DOHH2 (cell line): ENCODE data around the gene DDX1.

Experiments used
- H3F3A ChIP-seq: fragments of 200-600 bp; sonication (generic), shearing (Covaris generic); 2 replicates; pipeline ENCODE4 v1.6.0; 2016; ENCODE audit warnings: antibody characterized with exemption, mild to moderate bottlenecking; ENCODE audit not compliant: control insufficient read depth, insufficient read depth
- H3K27ac ChIP-seq: fragments of 200-600 bp; sonication (generic); 2 replicates; pipeline ENCODE4 v1.5.1; 2014; ENCODE audit warnings: low read depth, mild to moderate bottlenecking, low read length, moderate library complexity
- H3K27me3 ChIP-seq: fragments of 200-600 bp; sonication (generic); 2 replicates; pipeline ENCODE4 v1.6.1; 2014; ENCODE audit warnings: mild to moderate bottlenecking, low read length, mixed read lengths; ENCODE audit not compliant: control insufficient read depth
- H3K36me3 ChIP-seq: fragments of 200-600 bp; sonication (generic); 2 replicates; pipeline ENCODE4 v1.6.1; 2014; ENCODE audit warnings: mild to moderate bottlenecking, low read length, moderate library complexity, mixed read lengths; ENCODE audit not compliant: control insufficient read depth
- H3K4me1 ChIP-seq: fragments of 200-600 bp; sonication (generic); 2 replicates; pipeline ENCODE4 v1.6.1; 2014; ENCODE audit warnings: mild to moderate bottlenecking, low read length, mixed read lengths; ENCODE audit not compliant: control insufficient read depth
- H3K4me2 ChIP-seq: fragments of 200-600 bp; sonication (generic); 2 replicates; pipeline ENCODE4 v1.6.0; 2014; ENCODE audit warnings: mild to moderate bottlenecking, low read length, moderate library complexity
- H3K4me3 ChIP-seq: fragments of 200-600 bp; sonication (generic); 2 replicates; pipeline ENCODE4 v1.5.1; 2014; ENCODE audit warnings: mild to moderate bottlenecking, low read length, mixed read lengths
- H3K79me2 ChIP-seq: fragments of 200-600 bp; sonication (generic); 2 replicates; pipeline ENCODE4 v1.6.1; 2014; ENCODE audit warnings: mild to moderate bottlenecking, low read length, mixed read lengths; ENCODE audit not compliant: control insufficient read depth
- H3K9me2 ChIP-seq: fragments of 200-600 bp; sonication (generic); replicated peaks from 2 replicates; pipeline ENCODE4 v1.6.1; 2014; ENCODE audit warnings: mild to moderate bottlenecking, low read length, mixed read lengths; ENCODE audit not compliant: control insufficient read depth
- H3K9me3 ChIP-seq: fragments of 200-600 bp; sonication (generic); 2 replicates; pipeline ENCODE4 v1.6.1; 2014; ENCODE audit warnings: antibody characterized with exemption, low read length, mixed read lengths; ENCODE audit not compliant: control insufficient read depth, insufficient read depth
- H4K20me1 ChIP-seq: fragments of 200-600 bp; sonication (generic); 2 replicates; pipeline ENCODE4 v1.6.0; 2014; ENCODE audit warnings: low read depth, mild to moderate bottlenecking, antibody characterized with exemption, low read length, moderate library complexity; ENCODE audit not compliant: control insufficient read depth, insufficient read depth
- EZH2phosphoT487 ChIP-seq: fragments of 200-600 bp; sonication (generic); IDR thresholded peaks from 2 replicates; pipeline ENCODE4 v1.6.1; 2017; ENCODE audit warnings: borderline replicate concordance, mild to moderate bottlenecking, antibody characterized with exemption, low read length, moderate library complexity, mixed read lengths
- TF ChIP-seq, protein P1 (sequence below): fragments of 200-600 bp; sonication (generic); IDR thresholded peaks from one replicate; pipeline ENCODE4 v1.5.1; 2014; ENCODE audit warnings: antibody characterized with exemption, mild to moderate bottlenecking, low read depth, low read length; ENCODE audit not compliant: poor library complexity, severe bottlenecking

DDX1 gene

DNA sequence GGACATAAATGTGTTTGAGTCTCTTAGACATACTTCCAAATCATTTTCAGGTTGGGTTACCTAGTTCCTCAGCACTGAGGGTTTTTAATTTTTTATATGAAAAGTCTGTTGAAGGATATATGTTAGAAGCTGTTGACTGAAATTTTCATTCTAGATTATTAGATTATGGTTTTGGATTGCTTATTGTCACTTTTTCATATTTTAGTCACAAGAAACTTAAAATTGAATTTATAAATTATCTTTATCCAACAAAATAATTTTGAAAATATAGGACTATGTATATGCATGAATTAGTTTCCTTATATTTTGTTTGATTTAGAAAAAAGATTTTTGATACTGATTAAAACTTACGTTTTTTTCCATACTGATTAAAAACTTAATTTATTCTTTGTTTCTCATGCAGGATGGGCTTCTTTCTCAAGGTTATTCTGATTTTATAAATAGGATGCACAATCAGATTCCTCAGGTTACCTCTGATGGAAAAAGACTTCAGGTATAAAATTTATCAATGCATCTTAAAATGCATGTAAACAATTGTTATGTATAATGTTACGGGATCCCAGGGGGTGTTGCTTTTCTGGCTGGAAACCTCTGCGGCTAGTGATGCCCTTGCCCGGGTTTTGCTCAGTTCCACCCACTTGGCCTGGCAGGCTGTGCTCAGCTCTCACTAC, 26.2 kb downstream of the DDX1 start:
- no peaks in the 10 kb centered on the region for H3K9me2 ChIP-seq

DNA sequence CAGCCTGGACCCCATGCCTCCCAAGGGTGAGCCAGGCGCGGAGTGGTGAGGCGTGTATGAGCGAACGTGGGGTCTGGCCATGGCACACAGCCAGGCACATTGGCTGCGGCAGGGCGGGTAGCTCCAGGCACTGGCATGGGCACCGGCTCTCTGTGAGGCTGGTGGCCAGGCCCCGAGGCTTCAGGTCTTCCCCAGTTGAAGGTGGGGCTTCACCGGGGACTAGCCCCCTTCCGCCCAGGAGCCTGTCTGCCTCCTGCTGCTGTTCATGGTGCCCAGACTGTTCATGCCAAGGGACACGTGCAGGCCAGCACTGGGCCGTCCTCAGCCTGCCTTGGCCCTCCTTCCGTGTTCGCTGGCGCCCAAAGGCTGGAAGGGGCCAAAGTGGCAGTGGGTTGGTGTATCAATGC, 26.8 kb downstream of the DDX1 start:
- no peaks in the 10 kb centered on the region for H3K79me2 ChIP-seq
- no peak overlapping the region for H3K4me3 ChIP-seq
- peaks cover 87% of the 10 kb centered on the region for H3K36me3 ChIP-seq

More for the DNA sequence above, 26.2 kb downstream of the DDX1 start:
- TF ChIP-seq, protein P1, sequence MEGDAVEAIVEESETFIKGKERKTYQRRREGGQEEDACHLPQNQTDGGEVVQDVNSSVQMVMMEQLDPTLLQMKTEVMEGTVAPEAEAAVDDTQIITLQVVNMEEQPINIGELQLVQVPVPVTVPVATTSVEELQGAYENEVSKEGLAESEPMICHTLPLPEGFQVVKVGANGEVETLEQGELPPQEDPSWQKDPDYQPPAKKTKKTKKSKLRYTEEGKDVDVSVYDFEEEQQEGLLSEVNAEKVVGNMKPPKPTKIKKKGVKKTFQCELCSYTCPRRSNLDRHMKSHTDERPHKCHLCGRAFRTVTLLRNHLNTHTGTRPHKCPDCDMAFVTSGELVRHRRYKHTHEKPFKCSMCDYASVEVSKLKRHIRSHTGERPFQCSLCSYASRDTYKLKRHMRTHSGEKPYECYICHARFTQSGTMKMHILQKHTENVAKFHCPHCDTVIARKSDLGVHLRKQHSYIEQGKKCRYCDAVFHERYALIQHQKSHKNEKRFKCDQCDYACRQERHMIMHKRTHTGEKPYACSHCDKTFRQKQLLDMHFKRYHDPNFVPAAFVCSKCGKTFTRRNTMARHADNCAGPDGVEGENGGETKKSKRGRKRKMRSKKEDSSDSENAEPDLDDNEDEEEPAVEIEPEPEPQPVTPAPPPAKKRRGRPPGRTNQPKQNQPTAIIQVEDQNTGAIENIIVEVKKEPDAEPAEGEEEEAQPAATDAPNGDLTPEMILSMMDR, result no peak
- TF ChIP-seq EZH2phosphoT487, result no peak
- H3K79me2 ChIP-seq, result no peaks in the 10 kb centered on the region
- no peaks in the 10 kb centered on the region for H4K20me1 ChIP-seq
- H3K27ac ChIP-seq, result no peak overlapping the region
- H3K4me1 ChIP-seq, result no peaks in the 10 kb centered on the region
- H3F3A ChIP-seq, result peaks cover 4% of the 10 kb centered on the region; the same call in 1 of the 2 replicates
- no peaks in the 10 kb centered on the region for H3K27me3 ChIP-seq
- no peak overlapping the region for H3K4me2 ChIP-seq
- no peak overlapping the region for H3K4me3 ChIP-seq
- peaks cover 85% of the 10 kb centered on the region for H3K36me3 ChIP-seq
- H3K9me3 ChIP-seq, result no peaks in the 10 kb centered on the region

DNA sequence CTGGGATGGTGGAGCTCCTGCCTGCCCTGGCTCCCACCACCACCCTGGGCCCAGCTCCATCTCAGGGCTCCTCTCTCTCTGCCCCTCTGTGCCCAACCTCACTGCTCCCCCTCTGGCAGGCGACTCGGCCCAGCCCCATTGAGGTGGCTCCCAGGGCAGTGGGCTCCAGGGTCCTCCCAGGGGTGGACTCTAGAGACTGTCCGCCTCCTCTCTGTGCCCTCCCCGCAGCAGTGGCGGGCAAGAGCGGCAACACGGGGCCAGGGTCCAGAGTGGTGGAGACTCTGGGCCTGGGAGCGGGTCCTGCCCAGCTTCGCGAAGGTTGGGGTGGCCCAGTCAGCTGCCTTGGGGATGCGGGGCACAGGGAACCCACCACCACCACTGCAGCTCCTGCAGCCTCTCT, 27.4 kb downstream of the DDX1 start:
- Histone ChIP-seq H3K9me2 (no peaks in the 10 kb centered on the region), H3K4me1 (no peaks in the 10 kb centered on the region), H3K36me3 (peaks cover 88% of the 10 kb centered on the region), H3K27me3 (no peaks in the 10 kb centered on the region), H3F3A (no peaks in the 10 kb centered on the region), H3K9me3 (no peaks in the 10 kb centered on the region), H3K79me2 (no peaks in the 10 kb centered on the region), H3K4me2 (no peak overlapping the region), H3K4me3 (no peak overlapping the region), H4K20me1 (no peaks in the 10 kb centered on the region), H3K27ac (no peak overlapping the region)
- no peak for TF ChIP-seq EZH2phosphoT487
- TF ChIP-seq, protein P1, result no peak

More for the DNA sequence above, 26.8 kb downstream of the DDX1 start:
- Histone ChIP-seq H3K9me3 (no peaks in the 10 kb centered on the region), H3K9me2 (no peaks in the 10 kb centered on the region), H3K27ac (no peak overlapping the region), H3K27me3 (no peaks in the 10 kb centered on the region), H3K4me2 (no peak overlapping the region), H4K20me1 (no peaks in the 10 kb centered on the region), H3K4me1 (no peaks in the 10 kb centered on the region), H3F3A (no peaks in the 10 kb centered on the region)
- TF ChIP-seq EZH2phosphoT487, result no peak
- TF ChIP-seq, protein P1, result no peak
